ENCODE data around the gene FASTK.
A peak's percentile ranks its signal among the peaks of the same experiment; 100 is the strongest.

The FASTK gene

DNA sequence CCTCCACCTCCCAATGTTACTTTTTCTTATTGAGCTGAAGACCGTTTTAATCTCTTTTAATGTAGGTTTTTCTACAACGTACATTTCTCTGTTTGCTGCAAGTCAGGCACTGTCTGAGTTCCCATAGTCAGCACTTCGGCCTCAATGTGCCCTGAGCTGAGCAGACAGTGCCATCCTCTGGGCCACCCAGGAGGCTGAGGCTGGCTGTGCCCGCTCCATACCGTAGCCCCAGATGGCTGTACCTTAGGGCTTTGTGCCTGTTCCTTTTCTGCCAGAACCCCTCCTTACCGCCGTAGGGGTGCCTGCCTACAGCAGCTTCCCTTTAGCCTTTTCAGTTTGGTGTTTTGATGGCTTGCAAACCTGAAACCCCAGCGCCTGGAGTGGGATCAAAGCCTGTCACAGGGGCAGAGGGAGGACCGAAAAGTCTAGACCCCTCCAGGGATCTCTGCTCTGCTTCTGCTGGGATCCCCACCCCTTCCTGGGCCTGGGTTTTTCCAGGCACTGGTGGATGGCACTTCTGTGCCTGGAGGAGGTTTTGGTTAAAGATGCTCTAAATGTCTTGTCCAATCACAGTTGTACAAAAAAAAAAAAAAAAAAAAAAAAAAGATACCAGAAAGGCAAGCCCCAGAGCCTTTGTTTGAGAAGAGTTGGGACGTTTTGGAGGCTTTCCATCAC lies 14.7 kb upstream of the FASTK start:
- no peak for DNase-seq

DNA sequence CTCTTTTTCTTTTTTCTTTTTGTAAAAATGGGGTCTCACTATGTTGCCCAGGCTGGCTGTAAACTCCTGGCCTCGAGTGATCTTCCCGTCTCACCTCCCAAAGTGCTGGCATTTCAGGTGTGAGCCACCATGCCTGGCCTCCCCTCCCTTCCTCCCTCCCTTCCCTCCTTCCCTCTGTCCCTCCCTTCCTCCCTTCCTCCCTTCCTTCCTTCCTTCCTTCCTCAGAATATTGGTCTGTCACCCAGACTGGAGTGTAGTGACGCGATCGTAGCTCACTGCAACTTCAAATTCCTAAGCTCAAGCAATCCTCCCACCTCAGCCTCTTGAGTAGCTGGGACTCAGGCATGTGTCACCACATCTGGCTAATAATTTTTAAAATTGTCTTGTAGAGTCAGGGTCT lies 14.1 kb upstream of the FASTK start:
- DNase-seq, result no peak

DNA sequence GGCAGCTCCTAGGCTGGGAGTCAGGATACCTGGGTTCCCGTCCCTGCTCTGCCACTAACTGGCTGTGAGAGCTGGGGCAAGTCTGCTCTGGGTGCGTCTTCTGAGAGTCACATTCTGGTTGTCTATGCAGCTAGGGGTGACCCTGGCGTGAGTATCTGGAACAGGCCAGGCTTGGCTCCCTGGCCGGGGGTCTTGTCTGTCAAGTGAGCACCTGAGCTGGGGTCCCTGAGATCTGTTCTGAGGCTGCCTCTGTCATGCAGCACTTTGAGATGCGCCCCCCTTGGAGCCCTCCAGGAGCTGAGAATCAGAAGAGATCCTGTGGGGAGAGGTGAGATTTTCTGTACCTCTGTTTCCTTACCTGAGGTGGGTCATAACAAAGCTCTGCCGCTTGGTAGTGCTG lies 13.1 kb upstream of the FASTK start:
- no peak for DNase-seq

DNA sequence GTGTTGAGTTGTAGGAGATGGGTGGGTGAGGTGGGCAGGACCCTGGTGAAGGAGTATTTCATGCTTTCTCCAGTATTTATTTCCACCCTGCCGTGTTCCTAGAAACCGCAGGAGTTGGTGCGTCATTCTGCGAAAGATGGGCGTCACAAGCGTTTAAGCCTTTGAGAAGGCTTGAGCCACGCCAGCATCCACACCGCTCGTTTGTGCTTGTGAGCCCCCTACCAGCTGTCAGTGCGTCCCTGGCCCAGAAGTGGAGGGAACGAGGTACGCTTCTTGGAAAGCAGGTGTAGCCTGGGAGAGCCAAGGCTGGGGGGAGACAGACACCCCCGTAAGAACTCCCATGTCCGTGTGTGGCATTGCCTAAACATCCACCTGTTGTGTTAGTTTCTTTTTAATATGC lies 11.4 kb upstream of the FASTK start:
- DNase-seq, result no peak

DNA sequence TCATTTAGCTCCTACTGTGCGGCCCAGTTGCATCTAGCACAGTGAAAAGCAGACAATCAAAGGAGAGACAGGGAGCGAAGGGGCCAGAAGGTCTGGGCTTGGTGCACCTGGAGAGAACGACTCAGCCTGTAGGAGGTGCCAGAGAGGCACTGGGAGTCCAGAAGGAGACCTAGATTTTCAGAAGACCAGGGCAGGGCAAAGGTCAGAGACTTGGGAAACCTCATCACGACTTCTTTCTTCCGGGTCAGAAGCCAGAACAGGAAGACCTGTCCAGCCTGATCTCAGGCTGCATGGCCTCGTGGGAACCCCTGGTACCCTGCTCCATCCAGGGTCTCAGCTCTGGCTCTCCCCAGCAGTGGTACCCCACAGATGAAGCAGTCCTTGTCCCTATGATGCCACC lies 10.8 kb upstream of the FASTK start:
- DNase-seq, result no peak

DNA sequence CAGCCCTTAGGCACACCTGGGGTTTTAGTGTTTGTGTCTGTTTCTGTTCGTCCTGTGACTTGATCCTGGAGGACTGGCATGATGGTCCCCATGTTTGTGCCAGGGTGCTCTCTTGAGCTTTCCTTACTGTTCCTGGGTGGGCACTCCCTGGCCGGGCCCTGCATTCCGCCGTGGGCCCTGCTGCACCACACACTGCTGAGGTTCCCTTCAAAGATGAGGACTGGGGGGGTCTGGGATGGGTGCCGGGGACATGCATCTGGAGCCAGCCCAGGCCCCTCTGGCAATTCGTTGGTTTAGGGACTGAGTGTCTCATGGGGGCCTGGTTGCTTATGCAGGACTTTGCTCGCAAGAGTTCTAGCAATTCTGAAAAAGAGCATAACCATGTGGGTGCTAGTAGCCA lies 10.4 kb upstream of the FASTK start:
- DNase-seq, result no peak

DNA sequence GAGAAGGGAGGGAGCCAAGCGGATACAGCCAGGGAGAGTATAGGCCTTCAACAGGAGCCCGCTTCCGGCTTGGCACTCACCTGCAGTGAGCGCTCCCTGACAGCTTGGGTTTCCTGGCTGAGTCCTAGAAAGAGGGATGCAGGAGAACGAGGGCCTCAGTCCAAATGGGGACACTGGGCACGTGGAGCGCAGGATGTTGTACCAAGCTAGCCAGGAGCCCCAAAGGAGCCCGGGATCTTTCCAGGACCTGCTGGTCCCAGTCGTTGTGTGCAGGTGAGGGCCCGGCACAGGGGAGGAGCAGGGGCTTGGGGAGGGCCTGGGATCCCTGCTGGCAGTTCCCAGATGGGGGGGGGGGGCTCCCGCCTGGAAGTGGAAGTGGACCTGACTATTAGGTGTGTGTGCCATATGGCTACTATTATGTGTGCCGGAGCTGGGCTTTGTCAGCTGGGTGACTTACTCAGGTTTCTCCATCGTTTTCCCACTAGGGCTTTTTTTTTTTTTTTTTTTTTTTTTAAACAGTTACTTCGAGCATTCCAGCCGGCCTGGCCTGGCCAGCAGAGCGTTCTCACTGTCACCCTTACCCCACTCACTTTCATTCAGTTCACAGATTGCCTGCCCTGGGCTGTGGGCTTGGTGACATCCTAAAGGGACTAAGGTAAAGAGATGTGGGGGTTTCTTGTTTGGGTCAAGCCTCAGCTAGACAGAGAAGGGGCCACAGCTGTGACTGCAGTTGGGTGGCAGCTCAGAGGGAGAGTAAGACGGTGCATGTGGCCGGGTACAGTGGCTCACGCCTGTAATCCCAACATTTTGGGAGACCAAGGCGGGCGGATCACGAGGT lies 9.5 kb upstream of the FASTK start:
- no peak for DNase-seq

- DNase-seq, result no peak
Observed at GRCh38 chr7:151088856-151089699, 8.5 kb upstream of the FASTK start.

DNA sequence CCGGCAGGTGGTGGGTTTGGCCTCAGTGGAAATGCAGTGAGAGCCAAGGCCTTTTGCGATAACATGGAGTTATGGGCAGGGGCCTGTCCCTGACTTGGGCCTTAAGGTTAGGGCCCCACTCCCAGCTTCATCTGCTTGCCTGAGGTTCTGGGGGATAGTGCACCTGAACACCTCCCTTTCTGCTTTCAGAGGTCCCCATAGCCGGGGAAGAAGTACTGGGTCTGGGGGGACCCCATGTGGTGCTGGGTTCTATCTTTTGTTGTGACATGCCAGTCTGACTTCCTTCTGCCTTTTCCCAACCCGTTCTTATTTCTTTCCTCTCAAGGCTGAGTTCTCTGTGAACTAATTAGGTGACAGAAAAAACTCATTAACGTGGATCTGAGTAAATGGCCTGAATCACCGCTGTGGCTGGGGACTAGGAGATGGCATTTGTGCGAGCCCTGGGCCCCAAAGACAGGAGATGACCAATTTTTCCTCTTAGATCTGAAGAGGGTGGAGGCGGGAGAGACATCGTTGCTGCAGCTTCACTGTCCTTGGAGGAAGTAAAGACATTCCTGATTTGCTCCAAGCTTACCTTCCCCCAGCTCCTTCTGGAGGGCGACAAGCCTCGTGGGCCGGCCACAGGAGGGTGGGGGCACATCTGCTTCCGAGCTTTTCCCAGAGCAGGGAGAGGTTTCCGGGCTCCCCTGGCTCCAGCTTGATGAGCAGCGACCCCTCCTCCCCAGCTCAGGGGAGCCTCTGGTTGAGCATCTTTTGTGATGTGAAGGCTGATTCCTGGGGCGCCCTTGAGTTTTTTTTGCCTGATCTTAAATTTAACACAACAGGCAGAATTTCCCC lies 7.6 kb upstream of the FASTK start:
- DNase-seq, result no peak

GRCh38 chr7:151087245-151088018 lies 6.8 kb upstream of the FASTK start:
- no peak for DNase-seq

DNA sequence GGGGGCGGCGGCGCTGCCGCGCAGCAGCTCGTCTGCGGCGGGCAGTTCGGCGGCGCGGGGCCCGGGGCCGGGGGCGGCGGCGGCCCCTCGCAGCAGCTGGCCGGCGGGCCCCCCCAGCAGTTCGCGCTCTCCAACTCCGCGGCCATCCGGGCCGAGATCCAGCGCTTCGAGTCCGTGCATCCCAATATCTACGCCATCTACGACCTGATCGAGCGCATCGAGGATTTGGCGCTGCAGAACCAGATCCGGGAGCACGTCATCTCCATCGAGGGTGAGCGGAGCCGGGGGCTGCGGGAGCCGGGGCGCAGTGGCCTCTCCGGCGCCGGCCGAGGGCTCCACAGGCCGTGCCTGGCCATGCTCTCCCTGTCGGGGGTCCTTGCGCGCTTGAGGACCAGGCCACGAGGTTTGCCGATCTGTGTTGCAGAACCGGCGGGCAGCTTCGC lies 6.2 kb upstream of the FASTK start:
- peak in 1 of 2 experiments; percentile 21 for DNase-seq

DNA sequence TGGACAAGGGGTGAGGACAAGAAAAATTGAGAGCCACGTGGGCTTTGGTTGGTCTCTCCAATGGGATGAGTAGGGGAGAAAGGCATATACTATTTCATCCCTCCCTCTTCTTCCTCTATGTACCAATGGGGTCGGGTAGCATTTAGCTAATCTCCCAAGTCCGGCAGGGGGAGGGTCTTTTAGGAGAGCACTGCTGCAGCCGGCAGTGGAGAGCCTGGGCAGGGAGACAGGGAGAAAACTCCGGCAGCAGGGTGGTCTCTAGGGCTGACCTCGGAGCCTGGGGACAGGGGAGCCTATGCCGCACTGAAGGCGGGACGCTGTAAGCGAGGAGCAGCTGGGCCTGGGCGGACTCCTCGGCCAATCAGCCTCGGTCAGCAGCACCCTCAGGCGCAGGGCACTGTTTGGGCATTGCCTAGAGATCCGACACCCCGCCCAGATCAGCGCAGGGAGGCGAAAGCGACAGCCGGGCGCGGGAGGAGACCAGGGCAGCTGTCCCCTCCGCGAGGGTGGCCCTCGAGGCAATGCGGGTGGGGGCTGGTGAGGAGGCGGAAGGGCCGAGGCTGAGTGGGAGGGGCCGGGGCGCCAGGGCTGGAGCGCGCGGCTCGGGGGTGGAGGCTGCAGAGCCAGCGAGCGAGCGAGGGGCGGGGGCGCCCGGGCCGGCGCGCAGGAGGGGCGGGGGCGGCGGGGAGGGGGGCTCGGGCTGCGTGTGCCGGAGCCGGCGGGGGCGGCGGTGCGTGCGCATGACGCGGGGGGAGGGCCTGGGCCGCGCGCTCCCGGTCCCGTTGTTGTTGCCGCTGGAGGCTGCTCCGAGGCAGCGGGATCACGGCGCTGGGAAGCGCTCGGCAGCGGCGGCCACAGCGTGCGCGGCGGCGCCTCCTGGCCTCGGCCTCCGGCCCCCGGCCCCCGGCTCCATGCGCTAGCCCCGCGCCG lies 5.3 kb upstream of the FASTK start, which contains the start of gene AGAP3:
TSS of gene AGAP3 (plus strand) at position 785 of the 930 bp plus-strand sequence. CDS start 267 bp downstream, outside the sequence.
- peak; percentile 44 to 81 for DNase-seq

DNA sequence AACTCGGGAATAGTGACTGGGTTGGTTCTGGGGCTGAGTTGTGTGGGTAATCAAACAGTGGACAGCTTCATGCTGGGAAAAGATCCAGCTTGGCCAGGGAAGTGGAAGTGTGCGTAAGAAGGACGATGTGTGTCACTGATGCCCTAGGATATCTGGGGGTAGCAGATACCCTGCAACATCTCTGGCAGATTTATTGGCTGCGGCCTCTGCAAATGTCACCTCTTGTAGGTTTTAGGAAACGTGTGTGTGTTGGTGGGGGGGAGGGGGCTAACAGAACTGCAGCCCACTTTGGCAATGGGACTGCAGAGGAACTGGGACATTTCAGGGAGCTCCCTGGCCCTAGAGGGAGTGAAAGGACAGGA lies 4.7 kb upstream of the FASTK start:
- no peak for DNase-seq

DNA sequence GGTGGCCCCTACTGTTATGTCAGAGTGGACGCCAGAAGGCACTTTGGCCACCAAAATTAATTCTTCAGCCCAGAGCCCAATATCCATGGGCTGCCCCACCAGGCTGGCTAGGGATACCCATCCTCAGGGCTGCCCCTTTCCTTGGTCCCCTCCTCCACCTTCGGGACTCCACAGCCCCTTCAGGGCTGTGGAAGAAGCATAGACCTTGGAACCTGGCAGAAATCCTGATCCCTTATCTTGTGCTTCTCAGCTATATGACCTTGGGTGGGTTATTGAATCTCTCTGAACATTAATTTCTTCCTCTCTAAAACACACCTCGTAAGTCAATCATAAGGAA lies 3.2 kb upstream of the FASTK start:
- no peak for DNase-seq

DNA sequence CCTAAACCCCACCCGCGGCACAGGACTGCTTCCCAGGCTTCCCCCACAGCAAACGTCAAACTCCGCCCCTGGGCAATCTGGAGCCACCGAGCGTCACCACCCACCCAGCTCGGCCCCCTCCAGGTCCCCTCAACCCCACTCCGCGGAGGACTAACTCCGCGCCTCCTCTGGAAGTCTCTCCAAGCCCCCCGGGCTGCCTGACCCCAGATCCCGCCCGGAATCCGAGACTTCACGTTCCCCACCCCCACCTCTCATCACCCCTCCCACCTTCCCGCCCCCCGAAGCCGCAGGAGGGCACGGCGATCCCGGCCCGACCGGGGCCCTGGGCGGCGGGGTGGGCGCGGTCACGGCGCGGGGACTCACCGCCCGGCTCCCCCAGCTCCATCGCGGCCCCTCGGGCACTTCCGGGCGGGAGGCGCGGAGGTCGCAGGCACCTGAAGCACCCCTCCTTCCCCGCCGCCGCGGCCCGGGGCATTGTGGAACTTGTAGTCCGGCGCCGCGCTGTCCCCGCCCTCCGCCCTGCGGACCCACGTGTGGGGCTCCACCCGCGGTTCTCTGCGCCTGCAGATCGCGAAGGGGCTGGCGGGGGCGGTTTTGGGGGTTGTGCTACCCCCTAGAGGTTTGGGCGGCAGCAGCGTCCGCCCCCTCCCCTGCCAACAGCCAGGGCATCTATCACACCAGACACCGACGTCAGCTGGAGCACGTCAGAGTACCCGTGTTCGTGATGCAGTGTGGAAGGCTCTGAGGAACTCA lies 2.6 kb upstream of the FASTK start, which contains the start of gene TMUB1:
TSS of gene TMUB1 (minus strand) at position 423 of the 753 bp plus-strand sequence. CDS start 930 bp downstream, outside the sequence.
- DNase-seq, result peak; percentile 46 to 47

GRCh38 chr7:151082141-151083070 lies 1.8 kb upstream of the FASTK start:
- DNase-seq, result no peak

DNA sequence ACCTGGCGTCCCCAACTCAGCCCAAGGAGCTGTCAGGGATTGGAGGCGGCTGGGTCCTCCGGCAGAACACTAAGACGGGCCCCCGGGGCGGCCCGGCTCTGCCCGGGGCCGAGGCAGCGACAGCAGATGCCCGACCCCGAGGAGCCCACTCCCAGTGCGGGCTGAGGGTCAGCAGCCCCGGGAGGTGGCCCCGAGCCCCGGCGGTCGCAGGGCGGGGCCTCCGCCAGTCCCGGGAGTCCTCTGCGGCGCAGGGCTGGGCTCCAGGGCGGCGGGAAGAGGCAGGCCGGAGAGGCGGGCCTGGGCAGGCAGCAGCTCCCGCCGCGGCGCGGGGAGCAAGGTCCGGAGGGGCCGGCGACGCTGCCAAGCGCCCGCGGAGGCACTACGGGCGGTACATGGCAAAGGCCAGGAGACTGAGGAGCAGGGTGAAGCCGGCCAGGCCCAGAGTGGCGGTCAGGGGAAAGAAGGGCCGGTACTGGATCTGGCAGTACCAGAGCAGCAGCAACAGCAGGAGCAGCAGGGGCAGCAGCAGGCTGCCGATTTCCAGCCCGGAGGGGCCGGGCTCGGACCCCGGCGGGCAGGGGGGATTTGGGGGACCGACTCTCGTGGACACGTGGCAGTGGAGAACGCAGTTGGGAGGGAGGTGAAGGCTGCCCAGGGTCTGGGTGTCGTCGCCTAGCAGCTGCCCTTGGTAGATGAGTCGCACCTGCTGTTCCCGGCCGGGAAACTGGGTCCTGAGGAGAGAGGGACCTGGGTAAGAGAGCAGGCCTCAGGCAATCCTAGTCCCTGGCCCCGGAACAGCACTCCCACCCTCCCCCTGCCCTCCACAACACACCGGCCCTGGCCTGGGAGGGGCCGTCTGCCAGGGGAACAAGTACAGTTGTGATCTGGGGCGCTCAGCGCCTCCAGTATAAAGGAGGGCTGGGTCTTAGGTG lies 827 bp upstream of the FASTK start:
- DNase-seq, result no peak

Measured in NCI-H187 (cell line).